Mesothelial cell of epicardium (in vitro differentiated cells): ENCODE measurements around the gene PCYT2. TPM values are rescaled to one million over a fixed set of nuclear protein-coding genes. Genes with fewer than 3 reads are reported as not detected.
A peak's percentile ranks its signal among the peaks of the same experiment; 100 is the strongest.

Experiments used
- DNase-seq, 2 experiments: peaks; one replicate each; pipeline ENCODE4 v3.0.0; 2021; ENCODE audit warnings: low spot score in 2 of 2; ENCODE audit not compliant: unreplicated experiment in 2 of 2
- H3K27ac Mint-ChIP-seq: 2 replicates; pipeline ENCODE4 v1.8.0; 2021; ENCODE audit warnings: mixed read lengths
- H3K27me3 Mint-ChIP-seq: 2 replicates; pipeline ENCODE4 v1.8.0; 2021; ENCODE audit warnings: low read depth, mixed read lengths
- H3K36me3 Mint-ChIP-seq: 2 replicates; pipeline ENCODE4 v1.8.0; 2021; ENCODE audit warnings: mixed read lengths
- H3K4me1 Mint-ChIP-seq: 2 replicates; pipeline ENCODE4 v1.8.0; 2021; ENCODE audit warnings: mixed read lengths
- H3K4me3 Mint-ChIP-seq: 2 replicates; pipeline ENCODE4 v1.8.0; 2021; ENCODE audit warnings: mild to moderate bottlenecking, moderate library complexity, mixed read lengths
- H3K9me3 Mint-ChIP-seq: 2 replicates; pipeline ENCODE4 v1.8.0; 2021; ENCODE audit warnings: mixed read lengths
- CTCF ChIP-seq: fragments of 200-600 bp; sonication (generic); IDR thresholded peaks from one replicate; pipeline ENCODE4 v1.5.0; 2021; ENCODE audit warnings: antibody characterized with exemption; ENCODE audit not compliant: unreplicated experiment
- total RNA-seq: library from RNA; stranded (reverse); gene quantifications from 3 replicates; pipeline ENCODE4 v1.2.1, GENCODE V29; 2021

PCYT2 gene
- total RNA-seq, 1 donor from 2014 or later: 20.5 TPM

GRCh38 chr17:81930142-81931125 is 19.2 kb upstream of the PCYT2 start:
- no peak overlapping the region for H3K4me3 Mint-ChIP-seq
- H3K36me3 Mint-ChIP-seq: no peaks in the 10 kb centered on the region
- TF ChIP-seq CTCF: no peak
- H3K9me3 Mint-ChIP-seq: no peaks in the 10 kb centered on the region
- H3K4me1 Mint-ChIP-seq: peaks cover 17% of the 10 kb centered on the region
- no peak overlapping the region for H3K27ac Mint-ChIP-seq
- H3K27me3 Mint-ChIP-seq: no peaks in the 10 kb centered on the region
- DNase-seq: no peak

GRCh38 chr17:81929253-81930141 is 18.3 kb upstream of the PCYT2 start:
- no peak for DNase-seq
- Mint-ChIP-seq H3K27me3 (no peaks in the 10 kb centered on the region), H3K36me3 (no peaks in the 10 kb centered on the region), H3K9me3 (no peaks in the 10 kb centered on the region), H3K27ac (no peak overlapping the region), H3K4me1 (peaks cover 22% of the 10 kb centered on the region), H3K4me3 (peak overlapping the region; percentile 52)
- TF ChIP-seq CTCF: no peak

- no peaks in the 10 kb centered on the region for H3K36me3 Mint-ChIP-seq
- peaks cover 28% of the 10 kb centered on the region for H3K4me1 Mint-ChIP-seq
- no peak overlapping the region for H3K27ac Mint-ChIP-seq
- peak overlapping the region; percentile 63 for H3K4me3 Mint-ChIP-seq
- H3K9me3 Mint-ChIP-seq: no peaks in the 10 kb centered on the region
- TF ChIP-seq CTCF: no peak
- no peaks in the 10 kb centered on the region for H3K27me3 Mint-ChIP-seq
- no peak for DNase-seq
Measured at GRCh38 chr17:81928544-81929252, 17.5 kb upstream of the PCYT2 start.

- Mint-ChIP-seq H3K27ac (peak within 1 kb of the TSS; percentile 97), H3K4me3 (peak within 1 kb of the TSS; percentile 78), H3K4me1 (peaks cover 33% of the 10 kb centered on the region), H3K36me3 (peaks cover under 1% of the 10 kb centered on the region), H3K27me3 (no peaks in the 10 kb centered on the region), H3K9me3 (no peaks in the 10 kb centered on the region)
- peak; percentile 97 to 98 for DNase-seq
- peak; percentile 38 for TF ChIP-seq CTCF
Measured at GRCh38 chr17:81927653-81928543, 16.7 kb upstream of the PCYT2 start, which contains the start of gene MAFG. Gene MAFG (minus strand): TSS chr17:81927735. CDS start chr17:81923185, 4,550 bp downstream.
